Bone marrow (tissue), 2 donors: ENCODE data around the gene PKIG.

Experiments
- DNase-seq, 2 donors: peaks; one replicate each; lab custom pipeline; 2025; lab: John Stamatoyannopoulos, UW

The PKIG gene

DNA sequence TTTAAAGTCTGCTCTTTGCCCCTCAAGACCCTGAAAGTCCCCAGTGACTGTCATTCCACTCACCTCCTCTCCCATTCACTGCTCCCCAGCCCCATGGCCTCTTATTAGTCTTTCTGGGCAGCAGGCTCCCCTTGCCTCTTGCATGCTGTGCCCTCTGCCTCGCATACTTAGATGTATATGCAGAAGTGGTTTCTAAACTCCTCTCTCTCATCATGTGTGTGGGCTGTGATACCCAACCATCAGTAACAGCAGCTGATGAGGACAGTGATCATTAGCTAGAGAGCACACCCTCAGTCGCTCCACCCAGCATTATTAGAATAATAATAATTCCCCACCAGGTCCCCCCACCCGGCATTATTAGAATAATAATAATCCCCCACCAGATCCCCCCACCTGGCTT lies 14.5 kb downstream of the PKIG start:
- DNase-seq = no peak

DNA sequence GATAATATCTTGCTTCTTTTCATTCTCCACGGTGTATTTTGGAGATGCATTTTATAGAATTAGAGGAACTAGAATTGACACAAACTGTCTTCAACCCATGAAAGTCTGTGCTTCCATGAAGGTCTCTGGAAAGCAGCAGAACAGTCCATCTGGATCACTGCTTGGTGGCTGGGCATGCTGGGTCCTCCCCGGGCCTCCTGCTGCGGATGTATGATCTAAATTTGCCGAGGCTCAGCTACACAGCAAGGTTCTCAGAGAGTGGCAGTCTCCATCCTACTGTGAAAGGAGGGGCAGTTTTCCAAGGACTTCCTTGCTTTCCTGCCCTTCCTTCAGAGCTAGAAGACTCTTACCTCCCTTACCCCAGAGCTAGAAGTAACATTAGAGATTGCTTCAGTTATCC lies 15.1 kb downstream of the PKIG start:
- DNase-seq = no peak

DNA sequence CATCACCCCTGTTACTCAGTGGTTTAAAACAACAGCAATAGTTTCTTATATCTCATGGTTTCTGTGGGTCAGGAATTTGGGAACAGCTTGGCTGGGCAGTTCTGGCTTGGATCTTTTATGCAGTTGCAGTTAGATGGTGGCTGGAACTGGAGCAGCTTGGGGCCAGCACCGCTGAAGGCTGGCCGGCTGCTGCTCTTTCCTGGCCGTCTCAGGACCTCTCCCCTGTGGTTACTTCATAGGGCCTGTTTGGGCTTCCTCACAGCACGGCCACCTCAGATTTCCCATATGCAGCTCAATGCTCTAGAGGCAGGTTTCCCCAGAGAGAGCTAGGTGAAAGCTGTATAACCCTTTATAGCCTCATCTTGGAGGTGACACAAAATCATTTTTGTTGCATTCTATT lies 15.6 kb downstream of the PKIG start:
- no peak for DNase-seq

DNA sequence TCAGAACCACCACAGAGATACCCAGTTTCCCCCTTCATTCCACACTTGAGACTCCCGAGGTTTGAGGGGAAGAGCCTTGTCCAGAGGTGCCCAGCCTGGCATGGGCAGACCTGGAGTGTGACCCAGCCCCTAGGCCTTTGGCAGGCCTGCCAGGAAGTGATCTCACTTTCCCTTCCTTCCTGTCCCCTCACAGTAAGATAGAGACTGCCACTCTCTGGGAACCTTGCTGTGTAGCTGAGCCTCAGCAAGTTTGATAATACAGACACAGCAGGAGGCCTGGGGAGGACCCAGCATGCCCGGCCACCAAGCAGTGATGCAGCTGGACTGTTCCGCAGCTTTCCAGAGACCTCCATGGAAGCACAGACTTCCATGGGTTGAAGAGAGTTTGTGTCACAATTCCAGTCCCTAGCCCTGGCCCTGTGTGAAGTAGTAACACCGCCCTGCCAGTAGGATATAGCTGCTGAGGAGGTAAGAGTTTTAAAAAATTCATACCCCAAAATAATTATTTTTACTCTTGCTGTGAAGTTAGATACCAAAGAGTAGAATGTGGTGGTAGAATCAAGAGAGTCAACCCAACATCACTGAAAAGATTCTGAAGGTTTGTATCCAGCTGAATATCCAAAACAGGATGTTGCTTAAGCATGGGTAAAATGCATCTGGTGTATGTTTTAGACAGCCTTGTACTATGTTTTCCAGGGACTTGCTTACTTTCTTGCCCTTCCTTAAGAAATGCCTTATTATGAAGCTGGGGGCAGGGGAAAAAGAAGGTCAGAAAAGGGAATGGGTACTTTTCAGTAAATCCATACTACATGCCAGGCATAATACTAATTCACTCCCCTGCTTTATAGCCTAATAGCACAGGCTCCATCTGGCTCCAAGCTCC lies 16.3 kb downstream of the PKIG start:
- DNase-seq = peak in 1 of 2 donors; percentile 23

DNA sequence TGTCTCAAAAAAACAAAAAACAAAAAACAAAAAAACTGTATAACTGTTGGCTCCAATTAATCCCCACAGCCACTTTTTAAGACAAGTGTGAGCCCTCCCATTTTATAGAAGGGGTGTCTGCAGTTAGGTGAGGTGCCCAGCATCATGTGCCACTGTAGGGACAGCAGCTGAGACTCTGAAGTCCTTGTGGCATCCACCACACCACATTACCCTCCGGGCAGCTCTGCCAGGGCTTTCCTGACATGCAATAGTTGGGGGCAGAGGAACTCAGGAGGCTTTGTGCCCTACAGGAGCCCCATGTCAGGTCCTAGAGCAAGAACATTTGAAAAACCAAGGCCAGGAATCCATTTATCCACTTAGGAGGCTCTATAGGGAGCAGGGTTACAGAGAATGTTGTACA lies 17.3 kb downstream of the PKIG start:
- no peak for DNase-seq

DNA sequence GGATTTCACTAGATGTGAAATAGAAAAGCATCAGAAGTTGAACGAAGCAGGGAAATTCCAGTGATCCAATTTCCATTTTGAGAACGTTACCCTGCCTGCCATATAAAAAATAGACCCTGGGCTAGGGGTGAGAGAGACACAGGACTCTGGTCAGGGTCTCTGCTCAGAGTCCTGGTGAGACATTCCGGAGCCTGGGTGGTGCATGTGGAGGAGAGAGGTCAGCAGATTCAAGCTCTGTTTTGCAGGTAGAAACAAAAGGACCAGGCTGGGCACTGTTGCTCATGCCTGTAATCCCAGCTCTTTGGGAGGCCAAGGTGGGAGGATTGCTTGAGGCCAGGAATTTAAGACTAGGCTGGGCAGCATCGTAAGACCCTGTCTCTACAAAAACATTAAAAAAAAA lies 17.9 kb downstream of the PKIG start:
- DNase-seq = no peak

DNA sequence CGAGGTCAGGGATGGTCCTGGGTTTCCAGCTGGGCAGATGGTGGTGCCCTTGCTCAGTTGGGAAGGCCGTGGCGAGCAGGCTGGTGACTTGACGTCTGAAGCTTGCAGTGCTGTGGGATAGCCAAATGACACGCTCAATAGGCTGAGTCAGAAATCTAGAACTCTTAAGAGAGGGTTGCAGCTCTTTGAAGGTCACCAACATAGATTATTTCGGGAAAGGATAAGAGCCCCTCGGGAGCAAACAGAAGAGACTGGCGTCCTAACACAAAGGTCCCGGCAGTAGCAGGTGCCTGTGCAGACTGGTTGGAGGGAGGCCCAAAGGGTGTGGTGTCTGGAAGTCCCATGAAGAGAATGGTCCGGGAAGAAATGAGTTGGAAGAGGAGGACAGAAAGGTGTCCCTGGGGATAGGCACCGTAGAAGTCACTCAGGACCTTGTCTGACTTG lies 18.4 kb downstream of the PKIG start:
- DNase-seq = no peak

DNA sequence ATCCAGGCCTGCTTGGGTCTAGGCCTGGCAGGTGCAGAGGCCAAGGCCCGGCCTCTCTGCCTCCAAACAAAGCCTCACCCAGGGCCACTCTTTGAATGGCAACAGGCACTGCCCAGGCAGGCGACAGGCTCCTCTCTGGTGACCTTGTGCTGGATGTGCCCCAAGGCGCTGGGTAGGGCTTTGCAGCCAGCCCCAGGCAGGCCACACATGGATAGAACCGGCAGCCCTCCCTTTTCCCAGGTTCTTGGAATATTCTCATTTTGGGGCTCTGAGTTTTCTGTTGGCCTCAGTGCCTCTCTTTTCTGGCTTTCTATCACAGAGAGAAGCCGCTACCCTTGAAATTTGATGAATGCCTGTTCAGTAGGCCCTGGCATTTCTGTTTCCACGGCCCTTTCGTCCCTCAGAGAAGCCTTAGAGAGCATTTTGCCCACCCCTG lies 18.9 kb downstream of the PKIG start:
- no peak for DNase-seq

DNA sequence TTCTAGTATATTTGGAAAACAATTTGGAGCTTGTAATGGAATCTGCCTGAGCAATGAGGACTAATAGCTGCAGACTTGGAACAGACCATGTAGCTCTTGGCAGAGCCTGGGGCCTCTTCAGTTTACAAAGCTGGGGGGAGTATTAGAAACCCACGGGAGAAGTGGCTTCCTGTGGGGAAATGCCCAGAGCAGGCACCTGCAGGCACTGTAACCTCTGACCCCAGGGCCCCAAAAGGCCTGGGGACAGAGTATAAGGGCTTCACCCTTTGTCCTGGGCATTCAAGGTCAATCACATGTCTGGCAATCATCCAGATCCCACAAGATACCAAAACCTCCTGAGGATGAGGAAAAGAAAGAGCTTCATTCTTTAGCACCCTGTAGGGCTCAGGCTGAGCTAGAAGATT lies 19.4 kb downstream of the PKIG start:
- no peak for DNase-seq

DNA sequence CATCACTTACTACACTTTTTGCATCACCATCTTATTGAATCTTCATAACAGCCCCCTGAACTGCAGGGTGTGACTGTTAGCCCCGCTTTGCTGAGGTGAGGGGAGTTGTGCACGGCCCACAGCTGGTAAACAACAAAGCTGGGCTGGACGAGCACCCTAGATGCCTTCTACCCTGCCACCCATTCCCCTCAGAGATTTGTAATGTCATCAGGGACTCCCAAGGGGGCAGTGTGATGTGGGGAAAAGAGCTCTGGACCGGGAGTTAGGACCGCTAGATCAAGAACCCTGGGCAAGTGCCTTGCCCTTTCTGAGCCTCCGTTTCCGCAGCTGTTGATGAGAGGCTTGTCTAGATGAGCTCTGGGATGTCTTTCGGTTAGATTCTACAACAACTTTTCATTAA lies 20.9 kb downstream of the PKIG start:
- no peak for DNase-seq

DNA sequence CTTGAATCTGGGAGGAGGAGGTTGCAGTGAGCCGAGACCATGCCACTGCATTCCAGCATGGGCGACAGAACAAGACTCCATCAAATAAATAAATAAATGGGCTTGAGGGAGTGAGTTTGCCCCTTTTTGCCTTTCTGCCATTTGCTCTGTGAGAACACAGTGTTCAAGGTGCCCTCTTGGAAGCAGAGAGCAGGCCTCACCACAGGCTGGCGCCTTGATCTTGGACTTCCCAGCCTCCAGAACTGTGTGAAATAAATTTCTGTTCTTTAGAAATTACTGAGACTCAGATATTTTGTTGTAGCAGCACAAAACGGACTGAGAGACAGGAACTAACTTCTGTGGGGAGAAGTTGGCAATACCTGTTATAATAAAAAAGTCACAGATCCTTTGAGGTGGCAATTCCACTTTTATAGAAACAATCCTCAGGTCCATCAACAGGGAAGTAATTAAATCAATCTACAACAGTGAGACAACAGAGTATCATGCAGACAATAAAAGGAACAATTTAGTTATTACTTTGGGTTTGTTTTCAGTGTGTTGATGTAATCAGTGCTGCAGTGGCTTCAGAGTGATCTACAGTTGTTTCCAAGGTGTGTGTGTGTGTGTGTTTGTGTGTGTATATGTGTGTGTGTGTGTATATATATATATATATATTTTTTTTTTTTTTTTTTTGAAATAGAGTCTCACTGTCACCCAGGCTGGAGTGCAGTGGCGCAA lies 24.5 kb downstream of the PKIG start:
- no peak for DNase-seq

DNA sequence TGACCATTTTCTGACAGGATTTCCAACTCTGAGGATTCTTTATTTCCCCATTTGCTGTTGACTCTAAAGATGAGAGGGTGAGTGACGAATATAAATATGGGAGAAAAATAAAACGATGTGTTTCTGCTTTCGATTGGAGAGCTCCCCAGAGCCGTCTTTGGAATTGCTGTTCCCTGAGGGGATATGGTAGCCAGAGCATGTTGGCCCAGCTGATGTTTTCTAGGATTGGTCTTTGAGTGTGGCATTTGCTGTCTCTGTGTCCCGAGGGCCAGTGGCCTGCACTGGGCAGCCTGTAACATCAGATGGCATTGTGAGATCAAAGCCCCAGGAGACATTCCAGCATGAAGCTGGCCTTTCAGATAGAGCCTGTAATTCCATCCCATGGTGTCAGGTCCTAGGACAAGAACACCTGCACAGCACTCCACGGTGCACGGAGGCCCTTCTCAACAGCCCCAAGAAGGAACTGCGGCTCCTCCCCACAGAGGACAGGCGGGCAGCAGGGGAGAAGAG lies 26.7 kb downstream of the PKIG start:
- no peak for DNase-seq

DNA sequence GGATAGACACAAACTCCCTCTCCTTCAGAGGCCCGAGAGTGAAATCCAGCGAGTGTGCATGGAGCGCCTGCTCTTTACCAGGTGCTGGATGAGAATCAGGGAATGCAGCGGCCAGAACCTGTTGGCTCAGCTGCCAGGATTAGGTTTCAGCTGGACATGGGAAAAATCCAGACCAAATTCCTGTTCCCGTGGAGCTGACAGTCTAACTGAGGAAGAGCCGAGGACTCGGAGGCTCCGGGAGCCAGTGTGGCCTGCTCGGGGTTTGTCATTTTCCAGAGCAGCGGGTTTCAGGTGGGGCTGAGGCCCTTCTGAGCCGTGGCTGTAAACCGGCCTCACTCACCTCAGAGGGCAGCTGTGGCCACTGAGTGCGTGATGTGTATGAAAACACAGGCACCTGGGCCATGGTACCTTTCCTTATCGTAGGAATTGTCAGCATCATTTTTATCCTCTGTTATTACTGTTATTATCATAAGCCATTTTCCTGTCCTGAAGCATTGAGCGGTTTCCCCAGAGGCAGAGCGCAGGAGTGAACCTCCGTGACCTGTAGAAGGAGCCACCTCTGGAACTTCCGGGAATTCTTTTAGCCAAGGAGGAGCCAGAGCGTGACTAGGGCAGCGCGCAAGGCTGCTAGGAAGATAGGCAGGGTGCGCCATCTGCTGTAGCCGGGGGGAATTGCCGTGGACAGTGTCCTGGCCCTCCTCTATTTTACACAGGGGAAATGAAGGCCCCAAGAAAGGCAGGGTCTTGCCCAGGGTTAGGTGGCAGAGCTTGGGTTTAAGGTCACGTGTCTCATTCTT lies 27.3 kb downstream of the PKIG start:
- peak; percentile 54 to 71 for DNase-seq

DNA sequence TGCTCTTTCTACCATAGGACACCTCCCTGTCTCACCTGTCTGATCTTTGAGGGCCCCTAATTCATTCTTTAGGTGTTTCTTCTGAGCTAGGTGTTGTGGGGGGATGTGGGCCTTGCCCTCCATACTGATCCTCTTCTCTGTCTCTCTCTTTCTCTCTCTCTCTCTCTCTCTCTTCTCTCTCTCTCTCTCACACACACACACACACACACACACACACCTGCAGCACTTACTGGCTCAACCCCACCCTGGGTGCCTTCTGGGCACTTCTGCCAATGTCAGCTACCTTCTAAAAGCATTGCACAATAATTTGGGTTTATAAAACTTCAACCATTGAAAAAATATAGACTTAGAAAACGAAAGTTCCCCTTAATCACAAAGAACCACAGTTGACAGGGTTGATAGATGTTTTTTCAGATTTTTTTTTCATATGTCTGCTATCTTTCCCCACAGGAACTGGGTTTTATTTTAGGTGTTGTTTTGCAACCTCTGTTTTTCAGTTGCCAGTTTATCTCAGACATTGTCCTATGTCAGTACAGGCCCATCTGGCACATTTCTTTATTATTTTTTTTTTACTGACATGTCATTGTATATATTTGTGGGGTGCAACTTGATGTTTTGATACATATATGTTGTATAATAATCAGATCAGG lies 28.1 kb downstream of the PKIG start:
- peak in 1 of 2 donors; percentile 69 for DNase-seq

DNA sequence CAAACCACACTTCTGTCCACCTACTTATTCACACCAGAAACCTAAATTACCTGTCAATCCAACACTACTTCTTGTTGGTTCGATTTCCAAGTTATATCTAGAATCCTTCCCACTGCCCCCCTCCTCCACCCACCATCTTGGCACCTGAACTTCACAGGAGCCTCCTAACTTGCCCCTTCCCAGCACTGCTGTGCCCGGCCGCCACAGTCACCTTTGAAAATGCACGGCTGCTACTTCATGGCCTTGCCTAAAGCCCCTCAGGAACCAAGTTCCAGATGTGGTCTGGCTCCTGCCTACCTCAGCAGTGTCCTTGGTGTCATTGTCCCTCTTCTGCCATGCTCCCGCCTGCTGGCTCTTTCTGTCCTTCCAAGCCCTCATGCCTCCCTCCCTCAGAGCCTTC lies 31.2 kb downstream of the PKIG start:
- no peak for DNase-seq

DNA sequence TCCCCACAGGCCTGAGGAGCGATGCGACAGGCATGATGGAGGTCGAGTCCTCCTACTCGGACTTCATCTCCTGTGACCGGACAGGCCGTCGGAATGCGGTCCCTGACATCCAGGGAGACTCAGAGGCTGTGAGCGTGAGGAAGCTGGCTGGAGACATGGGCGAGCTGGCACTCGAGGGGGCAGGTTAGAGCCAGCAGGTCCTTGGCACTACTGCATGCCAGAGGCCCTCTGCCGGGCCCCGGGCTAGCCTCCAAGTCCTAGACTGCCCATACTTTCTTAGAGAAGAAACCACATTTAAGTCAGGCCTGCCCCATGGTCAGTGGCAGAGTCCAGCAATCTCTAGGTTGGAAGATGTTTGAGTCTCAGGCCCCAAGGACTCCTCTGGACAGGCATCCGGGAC lies 32.1 kb downstream of the PKIG start:
- DNase-seq = no peak

DNA sequence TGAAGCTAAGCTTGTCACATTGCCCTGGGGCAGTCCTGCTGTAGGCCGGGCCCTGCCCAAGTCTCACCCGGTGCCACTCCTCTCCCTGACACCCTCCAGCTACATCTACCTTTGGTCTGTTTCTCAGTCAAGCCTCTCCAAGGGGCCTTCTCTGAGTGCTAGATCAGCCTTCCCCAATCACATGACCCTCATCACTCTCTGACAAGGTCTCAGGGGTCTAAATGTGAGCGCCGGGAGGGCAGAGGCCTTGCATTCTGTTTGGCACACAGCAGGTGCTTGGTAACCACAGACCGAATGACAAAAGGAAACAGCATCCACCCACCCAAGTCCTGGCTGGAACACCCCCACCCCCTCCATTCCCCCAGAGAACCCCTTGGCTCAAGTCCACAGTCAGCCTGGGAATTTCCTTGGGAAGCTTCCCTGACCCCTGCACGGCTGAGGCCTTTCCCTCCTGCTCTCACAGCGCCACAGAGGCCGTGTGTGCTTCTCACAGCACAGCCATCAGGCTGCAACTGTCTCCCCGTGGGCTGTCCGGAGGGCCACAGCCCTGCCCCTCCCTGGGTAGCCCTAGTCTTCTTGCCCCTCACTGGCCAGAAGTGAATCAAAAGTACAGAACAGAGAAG lies 32.9 kb downstream of the PKIG start:
- no peak for DNase-seq

DNA sequence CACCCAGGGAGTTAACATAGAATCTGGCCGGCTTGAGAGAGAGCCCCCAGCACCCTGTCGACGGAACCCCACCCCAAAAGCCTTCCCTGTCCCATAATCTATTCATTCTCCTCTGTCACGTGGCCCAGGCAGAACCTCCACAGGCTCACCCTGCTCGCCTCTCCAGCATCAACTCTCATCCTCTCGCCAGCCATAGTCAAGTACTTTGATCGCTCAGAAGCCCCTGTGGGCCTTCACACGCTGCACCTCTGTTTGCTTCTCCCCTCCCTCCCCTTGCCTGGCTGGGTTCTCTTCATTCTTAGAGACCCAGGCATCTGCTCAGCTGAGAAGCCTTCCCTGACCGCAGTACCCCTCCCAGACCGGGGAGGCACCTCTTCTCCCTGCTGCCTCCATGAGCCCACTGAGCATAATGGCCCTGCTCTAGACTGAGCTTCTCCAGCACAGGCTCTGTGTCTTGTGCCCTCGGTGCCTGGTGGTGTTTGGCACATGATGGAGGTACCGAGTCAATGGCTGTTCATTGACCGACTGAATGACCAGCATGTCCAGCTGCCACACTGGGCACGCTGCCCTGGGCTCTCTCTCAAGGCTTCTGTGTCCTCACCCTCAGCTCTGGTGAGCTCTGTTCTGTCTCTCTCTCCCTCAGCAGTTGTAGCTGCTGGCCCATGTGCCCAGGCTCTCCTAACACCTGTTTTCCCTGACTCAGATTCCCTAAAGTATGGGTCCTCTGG lies 33.7 kb downstream of the PKIG start:
- no peak for DNase-seq

DNA sequence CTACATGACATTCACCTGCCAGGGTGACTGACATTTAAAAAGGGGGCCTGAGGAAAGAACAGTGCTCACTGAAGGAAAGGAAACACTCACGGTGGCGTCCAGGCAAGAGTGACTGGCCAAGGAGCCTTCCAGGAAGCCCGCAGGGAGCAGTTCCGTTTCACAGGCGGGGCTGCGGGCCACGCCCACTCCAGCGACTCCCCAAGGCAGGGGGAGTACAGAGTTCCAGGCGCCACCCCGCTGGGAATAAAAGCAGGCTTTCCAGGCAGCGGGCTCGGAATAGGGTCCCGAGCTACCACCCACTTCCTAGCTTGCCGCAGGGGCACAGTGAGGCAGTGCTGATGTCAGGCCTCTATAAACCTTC lies 34.2 kb downstream of the PKIG start:
- no peak for DNase-seq

DNA sequence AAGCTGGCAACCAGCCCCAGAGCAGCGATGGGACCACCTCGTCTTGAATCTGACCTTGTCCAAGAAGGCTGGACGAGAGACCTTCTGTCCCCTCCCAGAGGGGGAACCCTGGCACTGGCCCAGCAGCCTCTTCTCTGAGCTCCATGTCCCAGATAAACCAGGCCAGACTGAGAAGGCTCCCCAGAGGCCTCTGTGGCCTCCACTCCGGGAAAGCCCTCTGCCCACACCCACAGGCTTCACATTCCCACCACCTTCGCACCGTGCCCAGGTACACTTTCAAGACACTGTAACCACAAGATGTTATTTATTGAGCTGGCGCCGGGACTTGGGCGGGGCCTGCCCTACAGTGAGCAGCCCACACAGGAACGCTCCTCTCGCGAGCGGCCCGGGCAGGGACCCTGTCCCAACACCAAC lies 35.9 kb downstream of the PKIG start:
- DNase-seq = no peak

DNA sequence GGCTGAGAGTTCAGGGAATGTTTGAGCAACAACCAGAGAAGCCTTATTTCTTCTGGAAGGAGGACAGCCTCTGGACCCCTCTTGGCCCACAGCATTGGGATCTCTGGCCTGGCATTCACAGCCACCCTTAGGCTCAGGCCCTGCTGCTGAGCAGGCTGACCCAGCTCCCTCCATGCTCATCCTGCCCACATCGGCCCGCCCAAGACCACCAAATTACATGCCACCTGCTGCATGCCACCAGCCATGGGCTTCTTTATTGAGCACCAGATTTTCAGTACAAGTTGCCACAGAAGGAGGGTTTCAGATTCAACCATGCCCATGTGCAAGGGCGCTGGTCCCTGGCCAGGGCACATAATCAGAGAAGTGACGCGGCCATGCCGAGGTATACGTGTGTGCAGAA lies 36.9 kb downstream of the PKIG start:
- DNase-seq = no peak
